K562 (cell line): ENCODE measurements around the gene PLAAT5. TPM values are rescaled to one million over a fixed set of nuclear protein-coding genes. Genes with fewer than 3 reads are reported as not detected.

Experiments used
- ATAC-seq: fragments of 200-7000 bp; cut with Tn5 transposase; 3 replicates; pipeline ENCODE4 v1.9.1; 2020; ENCODE audit warnings: moderate library complexity
- BruUV-seq: library from RNA; stranded (reverse); fragments of 400-500 nt; replicated peaks from 2 replicates; lab custom pipeline; 2021; lab: Mats Ljungman, UMichigan
- CTCF ChIA-PET: fragments of 300-600 bp; formaldehyde crosslinking; extraction: SDS; loops from one replicate; lab custom pipeline; 2021; ENCODE audit warnings: low intra/inter-chr PET ratio; lab: Yijun Ruan, JAX
- POLR2A ChIA-PET: fragments of 300-600, 350-650 bp; sonication (Branson Sonifier 250); formaldehyde crosslinking; extraction: SDS; loops from one replicate; lab custom pipeline; 2021; ENCODE audit warnings: antibody characterized with exemption, inconsistent platforms; lab: Yijun Ruan, JAX
- DNase-seq, 4 experiments: peaks; one replicate each; pipeline versions ENCODE4 v3.0.0 to v3.0.0-alpha.2; 2011 to 2018; ENCODE audit warnings: low spot score in 3 of 4, mixed read lengths in 3 of 4; ENCODE audit errors: extremely low read depth in 1 of 4
- FAIRE-seq: peaks from 2 replicates; lab custom pipeline; 2011; peaks lifted over from hg19 to GRCh38; lab: Jason Lieb, UNC
- H2AFZ ChIP-seq: 2 replicates; pipeline ENCODE4 v1.6.0; 2011; ENCODE audit warnings: low read depth, low read length, control low read depth, inconsistent platforms
- H3K27ac ChIP-seq: fragments of 200-600 bp; 3 replicates; pipeline ENCODE4 v1.8.0; 2011; ENCODE audit warnings: low read depth, mild to moderate bottlenecking, control low read depth, inconsistent platforms, low read length, moderate library complexity, mixed read lengths; ENCODE audit errors: extremely low read depth
- H3K27me3 ChIP-seq, 2 experiments: fragments of 300-600 bp in 1 of 2; 2 replicates in 1 of 2; 3 replicates in 1 of 2; pipeline versions ENCODE4 v1.6.0 to v1.8.0; 2011; ENCODE audit warnings: inconsistent platforms in 2 of 2, low read length in 2 of 2, mild to moderate bottlenecking in 1 of 2, mixed read lengths in 1 of 2, moderate library complexity in 1 of 2; ENCODE audit not compliant: control insufficient read depth in 2 of 2, insufficient read depth in 2 of 2
- H3K36me3 ChIP-seq: fragments of 300-600 bp; 3 replicates; pipeline ENCODE4 v1.8.0; 2011; ENCODE audit warnings: mild to moderate bottlenecking, low read length, inconsistent platforms; ENCODE audit not compliant: control insufficient read depth, insufficient read depth
- H3K4me1 ChIP-seq, 2 experiments: fragments of 200-600 bp in 1 of 2; replicated peaks in 1 of 2; 2 replicates in 1 of 2; 3 replicates in 1 of 2; pipeline versions ENCODE4 v1.5.1 to v1.8.0; 2011; ENCODE audit warnings: inconsistent platforms in 2 of 2, low read length in 2 of 2, mild to moderate bottlenecking in 1 of 2, mixed read lengths in 1 of 2, moderate library complexity in 1 of 2; ENCODE audit not compliant: control insufficient read depth in 2 of 2, insufficient read depth in 2 of 2
- H3K4me2 ChIP-seq: 2 replicates; pipeline ENCODE4 v1.6.1; 2011; ENCODE audit warnings: low read length, control low read depth, inconsistent platforms, mixed read lengths; ENCODE audit not compliant: insufficient read depth
- H3K4me3 ChIP-seq: fragments of 200-600 bp; sonication (generic), shearing (Covaris generic); 2 replicates; pipeline ENCODE4 v1.5.1; 2016; ENCODE audit warnings: control low read depth, inconsistent platforms
- H3K79me2 ChIP-seq: fragments of 200-600 bp; 3 replicates; pipeline ENCODE4 v1.8.0; 2011; ENCODE audit warnings: low read length, inconsistent platforms; ENCODE audit not compliant: control insufficient read depth, insufficient read depth
- H3K9ac ChIP-seq, 2 experiments: 2 replicates each; pipeline versions ENCODE4 v1.6.0 to v1.6.1; 2011; ENCODE audit warnings: low read depth in 2 of 2, low read length in 2 of 2, control low read depth in 1 of 2, inconsistent platforms in 1 of 2, mild to moderate bottlenecking in 1 of 2, mixed read lengths in 1 of 2; ENCODE audit not compliant: insufficient read depth in 1 of 2
- H3K9me1 ChIP-seq: one replicate; pipeline ENCODE4 v1.6.0; 2011; ENCODE audit warnings: inconsistent platforms, mild to moderate bottlenecking, low read length, moderate library complexity; ENCODE audit not compliant: control insufficient read depth, insufficient read depth
- H3K9me3 ChIP-seq: replicated peaks from 2 replicates; pipeline ENCODE4 v1.5.1; 2011; ENCODE audit warnings: low read depth, low read length, inconsistent platforms; ENCODE audit not compliant: control insufficient read depth, insufficient read depth
- H4K20me1 ChIP-seq: replicated peaks from 2 replicates; pipeline ENCODE4 v1.6.1; 2011; ENCODE audit warnings: low read length, inconsistent platforms, mixed read lengths; ENCODE audit not compliant: control insufficient read depth, insufficient read depth
- CBFB ChIP-seq: sonication (generic); formaldehyde crosslinking; IDR thresholded peaks from 2 replicates; pipeline ENCODE4 v1.4.0; 2020; ENCODE audit warnings: mild to moderate bottlenecking, missing genetic modification reagents
- ETV6 ChIP-seq, 3 experiments: fragments of 150-350 bp in 1 of 3; sonication (generic) in 1 of 3; formaldehyde crosslinking in 1 of 3; IDR thresholded peaks; 2 replicates each; pipeline versions ENCODE4 v1.6.1 to v1.8.0; 2014 to 2022; ENCODE audit warnings: borderline replicate concordance in 2 of 3, low read depth in 2 of 3, antibody characterized with exemption in 1 of 3, low read length in 1 of 3, mild to moderate bottlenecking in 1 of 3, missing genetic modification reagents in 1 of 3
- NFYB ChIP-seq: IDR thresholded peaks from 2 replicates; pipeline ENCODE4 v1.6.1; 2011; ENCODE audit warnings: mild to moderate bottlenecking, moderate library complexity; ENCODE audit not compliant: insufficient read length; ENCODE audit errors: extremely low read depth
- NUFIP1 ChIP-seq: fragments of 450-650 bp; IDR thresholded peaks from 2 replicates; pipeline ENCODE4 v1.6.1; 2018; ENCODE audit not compliant: partially characterized antibody
- PHF8 ChIP-seq: fragments of 200-600 bp; sonication (generic); IDR thresholded peaks from 2 replicates; pipeline ENCODE4 v1.6.1; 2012; ENCODE audit warnings: mixed run types, mild to moderate bottlenecking, inconsistent platforms, low read length, moderate library complexity, borderline replicate concordance
- POLR2B ChIP-seq: fragments of 450-650 bp; IDR thresholded peaks from 2 replicates; pipeline ENCODE4 v1.6.1; 2018; ENCODE audit warnings: low read depth; ENCODE audit not compliant: partially characterized antibody
- PTBP1 ChIP-seq: fragments of 200-400 bp; formaldehyde crosslinking; IDR thresholded peaks from 2 replicates; pipeline ENCODE4 v1.6.1; 2017; ENCODE audit warnings: low read depth, low read length
- RFX5 ChIP-seq: IDR thresholded peaks from 2 replicates; pipeline ENCODE4 v1.6.1; 2011; ENCODE audit warnings: low read depth, mild to moderate bottlenecking, improper control_type of control experiment, low read length
- SP1 ChIP-seq: sonication (generic); formaldehyde crosslinking; IDR thresholded peaks from 2 replicates; pipeline ENCODE4 v1.8.1; 2022; ENCODE audit warnings: mild to moderate bottlenecking, missing genetic modification reagents
- SRSF7 ChIP-seq: fragments of 200-400 bp; formaldehyde crosslinking; optimal IDR thresholded peaks from 2 replicates; pipeline ENCODE3; 2017; ENCODE audit warnings: mild to moderate bottlenecking, low read depth, low read length
- STAT6 ChIP-seq: sonication (generic); formaldehyde crosslinking; IDR thresholded peaks from 2 replicates; pipeline ENCODE4 v1.8.1; 2023; ENCODE audit warnings: mild to moderate bottlenecking, missing genetic modification reagents
- YBX1 ChIP-seq: fragments of 450-650 bp; IDR thresholded peaks from 2 replicates; pipeline ENCODE4 v1.7.1; 2016; ENCODE audit warnings: mild to moderate bottlenecking
- ZBTB11 ChIP-seq, 3 experiments: fragments of 200-800 bp in 1 of 3; fragments of 250-450 bp in 1 of 3; fragments of 450-650 bp in 1 of 3; sonication (Bioruptor Pico) in 1 of 3; sonication (Bioruptor generic) in 1 of 3; formaldehyde crosslinking in 1 of 3; IDR thresholded peaks; 2 replicates each; pipeline versions ENCODE4 v1.6.1 to v1.8.0; 2016 to 2022; ENCODE audit warnings: mild to moderate bottlenecking in 2 of 3, missing genetic modification characterization in 2 of 3, missing compliant biosample characterization in 1 of 3, moderate library complexity in 1 of 3
- ZNF239 ChIP-seq: fragments of 250-450 bp; sonication (Bioruptor Pico); IDR thresholded peaks from 2 replicates; pipeline ENCODE4 v1.4.0; 2020; ENCODE audit warnings: mild to moderate bottlenecking
- ZNF717 ChIP-seq: fragments of 250-450 bp; sonication (Bioruptor Pico); IDR thresholded peaks from 2 replicates; pipeline ENCODE4 v1.5.0; 2021
- WGBS: fragments of 100-300 bp; shearing (Covaris generic); methylation state at CpG from one replicate; pipeline ENCODE4 v1.1.6; 2016; ENCODE audit warnings: low coverage, mixed read lengths; ENCODE audit not compliant: insufficient coverage; ENCODE audit errors: missing lambda C conversion rate; 5-methylcytosine and 5-hydroxymethylcytosine counted together
- in situ Hi-C: fragments of 300-500 bp; cut with MboI; formaldehyde crosslinking; loops from 4 replicates; pipeline ENCODE4 v1.15.0; 2018; ENCODE audit warnings: inconsistent platforms, mixed read lengths
- intact Hi-C: fragments of 100-400 bp; cut with micrococcal nuclease; formaldehyde crosslinking; loops from 2 replicates; pipeline ENCODE4 v1.14.2; 2022
- polyA plus RNA-seq, 8 experiments: library from polyadenylated mRNA; depleted of rRNA in 4 of 8; stranded (reverse) in 5 of 8; unstranded in 3 of 8; fragments of >200 nt; fragmentation: Nextera tagmentation in 2 of 8; fragmentation: Illumina TruSeq in 1 of 8; extraction: Ambion mirVana in 2 of 8; extraction: Trizol in 1 of 8; gene quantifications; 2 replicates each; pipeline versions ENCODE4 v1.2.1 to v1.2.3, GENCODE V29; 2011 to 2014; ENCODE audit warnings: inconsistent platforms in 1 of 8, missing spikeins in 1 of 8
- total RNA-seq, 7 experiments: library from RNA; depleted of rRNA in 6 of 7; stranded (reverse); fragments of >200 nt in 6 of 7; fragmentation: Illumina TruSeq in 2 of 7; extraction: Trizol in 2 of 7; gene quantifications; 2 replicates each; pipeline versions ENCODE4 v1.2.1 to v1.2.3, GENCODE V29; 2011 to 2021; ENCODE audit warnings: low replicate concordance in 1 of 7

The PLAAT5 gene
- total and polyA plus RNA-seq, 9 of the 15 experiments (the other 6 are each of a cell fraction or from before 2014, with no cell fraction given) = not detected

GRCh38 chr11:63444160-63444559 lies 46.8 kb downstream of the PLAAT5 start (continued):
- no peak for TF ChIP-seq PTBP1
- no peak for TF ChIP-seq NFYB
- TF ChIP-seq PHF8 = no peak
- TF ChIP-seq SRSF7 = no peak
- TF ChIP-seq ETV6 (IDR thresholded peaks at IDR 0.05; ENCODE audit: borderline replicate concordance in 1 of 2, low read depth in 2 of 2, low read length in 1 of 2) = no peak
- no peak for TF ChIP-seq ETV6 (CRISPR knock-in tag; IDR thresholded peaks at IDR 0.05; ENCODE audit: borderline replicate concordance)
- TF ChIP-seq YBX1 = no peak

GRCh38 chr11:63443714-63444113 lies 47.3 kb downstream of the PLAAT5 start:
- Histone ChIP-seq H3K79me2 (no peaks in the 10 kb centered on the region), H3K4me3 (no peak overlapping the region), H3K9me3 (no peaks in the 10 kb centered on the region), H3K36me3 (no peaks in the 10 kb centered on the region), H3K4me1 (no peaks in the 10 kb centered on the region), H4K20me1 (no peaks in the 10 kb centered on the region), H3K27me3 (peaks cover 3 to 5% of the 10 kb centered on the region in 2 experiments; a peak in 3 of 5 replicates), H2AFZ (no peak overlapping the region), H3K27ac (no peak overlapping the region), H3K4me2 (no peak overlapping the region), H3K9ac (no peak overlapping the region)
- DNase-seq (peak in 1 of 4 experiments; percentile 1), ATAC-seq (no peak), FAIRE-seq (no peak)
- in situ Hi-C loops = no loop called here
- WGBS = 0% methylated on average over 1 of the region's 1 CpG
- no TSS peak for BruUV-seq
- intact Hi-C loops = no loop called here
- ChIA-PET CTCF (no interaction called here), POLR2A (no interaction called here)
- TF ChIP-seq ZNF717 (CRISPR knock-in tag) (no peak), ZBTB11 (CRISPR knock-in tag; IDR thresholded peaks at IDR 0.05) (no peak), STAT6 (CRISPR knock-in tag) (no peak), ZNF239 (CRISPR knock-in tag) (no peak), RFX5 (no peak), CBFB (no peak), POLR2B (no peak), NUFIP1 (no peak), SP1 (no peak)
- TF ChIP-seq, all 486 proteins: peak for 0
- no peaks in the 10 kb centered on the region for H3K9me1 ChIP-seq
